Endothelial cell of umbilical vein (primary cell): ENCODE data around the gene APBA2. TPM values are rescaled to one million over a fixed set of nuclear protein-coding genes. Genes with fewer than 3 reads are reported as not detected.

Source experiments
- BruUV-seq: library from RNA; stranded (reverse); fragments of 400-500 nt; replicated peaks from 2 replicates; lab custom pipeline; 2021; lab: Mats Ljungman, UMichigan
- CTCF ChIA-PET: fragments of 300-600, 350-600 bp; sonication (Branson Sonifier 250); formaldehyde crosslinking; loops from one replicate; lab custom pipeline; 2021; ENCODE audit warnings: antibody characterized with exemption, inconsistent platforms; lab: Charles Lee
- POLR2A ChIA-PET: fragments of 300-600, 350-600 bp; sonication (Branson Sonifier 250); formaldehyde crosslinking; loops from one replicate; lab custom pipeline; 2021; ENCODE audit warnings: antibody characterized with exemption, inconsistent platforms; lab: Charles Lee
- DNase-seq: peaks from one replicate; pipeline ENCODE4 v3.0.0-alpha.2; 2011; ENCODE audit warnings: low read depth, low spot score
- FAIRE-seq: peaks from 2 replicates; lab custom pipeline; 2011; peaks lifted over from hg19 to GRCh38; lab: Jason Lieb, UNC
- H2AFZ ChIP-seq: 2 replicates; pipeline ENCODE4 v1.6.0; 2012; ENCODE audit warnings: low read depth, low read length, control low read depth, inconsistent platforms
- H3K27ac ChIP-seq: 2 replicates; pipeline ENCODE4 v1.5.1; 2011; ENCODE audit warnings: low read depth, mild to moderate bottlenecking, control low read depth, low read length, moderate library complexity; ENCODE audit not compliant: insufficient read depth
- H3K27me3 ChIP-seq, 2 experiments: 2 replicates each; pipeline versions ENCODE4 v1.6.0 to v1.6.1; 2011; ENCODE audit warnings: low read length in 2 of 2, mixed read lengths in 1 of 2; ENCODE audit not compliant: control insufficient read depth in 2 of 2, insufficient read depth in 2 of 2
- H3K36me3 ChIP-seq, 2 experiments: 2 replicates in 1 of 2; 3 replicates in 1 of 2; pipeline ENCODE4 v1.5.1; 2011; ENCODE audit warnings: low read length in 2 of 2, mild to moderate bottlenecking in 1 of 2, moderate library complexity in 1 of 2; ENCODE audit not compliant: control insufficient read depth in 2 of 2, insufficient read depth in 2 of 2; ENCODE audit errors: extremely low read depth in 1 of 2
- H3K4me1 ChIP-seq: 3 replicates; pipeline ENCODE4 v1.5.1; 2011; ENCODE audit warnings: mild to moderate bottlenecking, low read length; ENCODE audit not compliant: control insufficient read depth, insufficient read depth; ENCODE audit errors: extremely low read depth
- H3K4me2 ChIP-seq: 2 replicates; pipeline ENCODE4 v1.6.1; 2011; ENCODE audit warnings: low read length, control low read depth, mixed read lengths; ENCODE audit not compliant: insufficient read depth
- H3K4me3 ChIP-seq, 3 experiments: fragments of 200-600 bp in 1 of 3; sonication (generic), shearing (Covaris generic) in 1 of 3; replicated peaks in 1 of 3; 2 replicates each; pipeline ENCODE4 v1.5.1; 2011 to 2016; ENCODE audit warnings: control low read depth in 3 of 3, low read length in 3 of 3, mild to moderate bottlenecking in 2 of 3, inconsistent platforms in 1 of 3, low read depth in 1 of 3, moderate library complexity in 1 of 3; ENCODE audit not compliant: insufficient read depth in 1 of 3
- H3K79me2 ChIP-seq: 2 replicates; pipeline ENCODE4 v1.6.0; 2012; ENCODE audit warnings: low read length, inconsistent platforms; ENCODE audit not compliant: control insufficient read depth, insufficient read depth
- H3K9ac ChIP-seq: replicated peaks from 2 replicates; pipeline ENCODE3; 2011; ENCODE audit warnings: low read length, control low read depth; ENCODE audit not compliant: insufficient read depth; ENCODE audit errors: extremely low read depth
- H3K9me1 ChIP-seq: replicated peaks from 3 replicates; pipeline ENCODE4 v1.6.0; 2011; ENCODE audit warnings: mild to moderate bottlenecking, low read length; ENCODE audit not compliant: control insufficient read depth, insufficient read depth; ENCODE audit errors: extremely low read depth
- H3K9me3 ChIP-seq: replicated peaks from 2 replicates; pipeline ENCODE4 v1.5.1; 2012; ENCODE audit warnings: low read length, inconsistent platforms; ENCODE audit not compliant: control insufficient read depth, insufficient read depth
- H4K20me1 ChIP-seq: replicated peaks from 2 replicates; pipeline ENCODE3; 2011; ENCODE audit warnings: mild to moderate bottlenecking, low read length; ENCODE audit not compliant: control insufficient read depth, insufficient read depth; ENCODE audit errors: extremely low read depth
- EZH2 ChIP-seq: IDR thresholded peaks from 2 replicates; pipeline ENCODE4 v1.6.1; 2012; ENCODE audit warnings: borderline replicate concordance, low read depth, mild to moderate bottlenecking, moderate library complexity, low read length, inconsistent platforms; ENCODE audit not compliant: severe bottlenecking
- FOS ChIP-seq: IDR thresholded peaks from 2 replicates; pipeline ENCODE4 v1.6.1; 2011; ENCODE audit warnings: mild to moderate bottlenecking, low read length, moderate library complexity, borderline replicate concordance; ENCODE audit not compliant: insufficient read depth
- GATA2 ChIP-seq: IDR thresholded peaks from 2 replicates; pipeline ENCODE4 v1.7.0; 2011; ENCODE audit warnings: low read depth, mild to moderate bottlenecking, moderate library complexity, mixed read lengths, low read length; ENCODE audit not compliant: insufficient read length, insufficient read depth
- JUN ChIP-seq: IDR thresholded peaks from 2 replicates; pipeline ENCODE4 v1.6.1; 2011; ENCODE audit warnings: borderline replicate concordance, low read depth; ENCODE audit not compliant: insufficient read length, insufficient read depth
- MYC ChIP-seq: IDR thresholded peaks from one replicate; pipeline ENCODE4 v1.6.1; 2011; ENCODE audit warnings: mild to moderate bottlenecking, low read depth, low read length
- POLR2A ChIP-seq: IDR thresholded peaks from 2 replicates; pipeline ENCODE4 v1.6.1; 2012; ENCODE audit warnings: low read depth, mild to moderate bottlenecking, control low read depth, low read length
- POLR2AphosphoS5 ChIP-seq: IDR thresholded peaks from 2 replicates; pipeline ENCODE4 v1.6.1; 2012; ENCODE audit warnings: low read depth, mild to moderate bottlenecking, control low read depth, low read length, moderate library complexity; ENCODE audit not compliant: insufficient read depth
- dilution Hi-C: fragments of 300-500 bp; cut with MboI; formaldehyde crosslinking; loops from one replicate; pipeline ENCODE4 v1.15.0; 2019; ENCODE audit warnings: low sequenced_read_pairs; ENCODE audit not compliant: extremely low pct_ligation_motif_present
- intact Hi-C: fragments of 100-400 bp; cut with micrococcal nuclease; formaldehyde crosslinking; loops from one replicate; pipeline ENCODE4 v1.10.0; 2022
- polyA plus RNA-seq, 4 experiments: library from polyadenylated mRNA; depleted of rRNA in 3 of 4; stranded (reverse) in 3 of 4; unstranded in 1 of 4; fragments of >200 nt; gene quantifications; 2 replicates each; pipeline versions ENCODE4 v1.2.1 to v1.2.3, GENCODE V29; 2011 to 2012; ENCODE audit warnings: missing spikeins in 1 of 4
- total RNA-seq: library from RNA; stranded (reverse); gene quantifications from 2 replicates; pipeline ENCODE4 v1.2.3, GENCODE V29; 2021
- TF ChIP-seq, protein P1 (sequence below): IDR thresholded peaks from 2 replicates; pipeline ENCODE4 v1.6.1; 2011; ENCODE audit not compliant: insufficient read depth, insufficient read length
- TF ChIP-seq, protein P2 (sequence below), 2 donors: IDR thresholded peaks; 1 replicate in 1 of 2; 2 replicates in 1 of 2; pipeline ENCODE4 v1.5.1; 2011; ENCODE audit warnings: low read length in 2 of 2, mild to moderate bottlenecking in 2 of 2, moderate library complexity in 2 of 2, control low read depth in 1 of 2, inconsistent platforms in 1 of 2, low read depth in 1 of 2; ENCODE audit not compliant: insufficient read depth in 1 of 2; ENCODE audit errors: extremely low read depth in 1 of 2

Gene APBA2
- total and polyA plus RNA-seq, 2 donors (not counting 3 experiments of a cell fraction or from before 2014, with no cell fraction given), result 5.7 to 11.1 TPM

- Histone ChIP-seq H3K4me1 (no peaks in the 10 kb centered on the region), H2AFZ (no peak overlapping the region), H3K36me3 (no peaks in the 10 kb centered on the region), H4K20me1 (no peaks in the 10 kb centered on the region), H3K79me2 (no peaks in the 10 kb centered on the region), H3K9me3 (no peaks in the 10 kb centered on the region), H3K27ac (no peak overlapping the region), H3K4me3 (no peak overlapping the region), H3K9ac (no peak overlapping the region), H3K4me2 (no peak overlapping the region), H3K27me3 (no peaks in the 10 kb centered on the region), H3K9me1 (no peaks in the 10 kb centered on the region)
- DNase-seq (no peak), FAIRE-seq (no peak)
- ChIA-PET POLR2A (no interaction called here), CTCF (interaction anchor here (1.2 kb wide), 1 partner anchor 38 kb away, joined by 4 read pairs; no protein-coding TSS in a partner anchor)
- no TSS peak for BruUV-seq
- dilution Hi-C loops (no loop called here), intact Hi-C loops (no loop called here)
- TF ChIP-seq POLR2AphosphoS5 (no peak), FOS (no peak), GATA2 (no peak), POLR2A (no peak), MYC (no peak), EZH2 (no peak), JUN (no peak)
- TF ChIP-seq, protein P1, sequence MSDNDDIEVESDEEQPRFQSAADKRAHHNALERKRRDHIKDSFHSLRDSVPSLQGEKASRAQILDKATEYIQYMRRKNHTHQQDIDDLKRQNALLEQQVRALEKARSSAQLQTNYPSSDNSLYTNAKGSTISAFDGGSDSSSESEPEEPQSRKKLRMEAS, result no peak
- TF ChIP-seq, protein P2, sequence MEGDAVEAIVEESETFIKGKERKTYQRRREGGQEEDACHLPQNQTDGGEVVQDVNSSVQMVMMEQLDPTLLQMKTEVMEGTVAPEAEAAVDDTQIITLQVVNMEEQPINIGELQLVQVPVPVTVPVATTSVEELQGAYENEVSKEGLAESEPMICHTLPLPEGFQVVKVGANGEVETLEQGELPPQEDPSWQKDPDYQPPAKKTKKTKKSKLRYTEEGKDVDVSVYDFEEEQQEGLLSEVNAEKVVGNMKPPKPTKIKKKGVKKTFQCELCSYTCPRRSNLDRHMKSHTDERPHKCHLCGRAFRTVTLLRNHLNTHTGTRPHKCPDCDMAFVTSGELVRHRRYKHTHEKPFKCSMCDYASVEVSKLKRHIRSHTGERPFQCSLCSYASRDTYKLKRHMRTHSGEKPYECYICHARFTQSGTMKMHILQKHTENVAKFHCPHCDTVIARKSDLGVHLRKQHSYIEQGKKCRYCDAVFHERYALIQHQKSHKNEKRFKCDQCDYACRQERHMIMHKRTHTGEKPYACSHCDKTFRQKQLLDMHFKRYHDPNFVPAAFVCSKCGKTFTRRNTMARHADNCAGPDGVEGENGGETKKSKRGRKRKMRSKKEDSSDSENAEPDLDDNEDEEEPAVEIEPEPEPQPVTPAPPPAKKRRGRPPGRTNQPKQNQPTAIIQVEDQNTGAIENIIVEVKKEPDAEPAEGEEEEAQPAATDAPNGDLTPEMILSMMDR (IDR thresholded peaks at IDR 0.05; ENCODE audit: extremely low read depth in 1 of 2, insufficient read depth in 1 of 2, low read depth in 1 of 2, low read length in 2 of 2), result no peak
Observed at GRCh38 chr15:29063646-29064045, 177.9 kb downstream of the APBA2 start.
